ENCODE measurements around the gene KCNE3.

Gene KCNE3

DNA sequence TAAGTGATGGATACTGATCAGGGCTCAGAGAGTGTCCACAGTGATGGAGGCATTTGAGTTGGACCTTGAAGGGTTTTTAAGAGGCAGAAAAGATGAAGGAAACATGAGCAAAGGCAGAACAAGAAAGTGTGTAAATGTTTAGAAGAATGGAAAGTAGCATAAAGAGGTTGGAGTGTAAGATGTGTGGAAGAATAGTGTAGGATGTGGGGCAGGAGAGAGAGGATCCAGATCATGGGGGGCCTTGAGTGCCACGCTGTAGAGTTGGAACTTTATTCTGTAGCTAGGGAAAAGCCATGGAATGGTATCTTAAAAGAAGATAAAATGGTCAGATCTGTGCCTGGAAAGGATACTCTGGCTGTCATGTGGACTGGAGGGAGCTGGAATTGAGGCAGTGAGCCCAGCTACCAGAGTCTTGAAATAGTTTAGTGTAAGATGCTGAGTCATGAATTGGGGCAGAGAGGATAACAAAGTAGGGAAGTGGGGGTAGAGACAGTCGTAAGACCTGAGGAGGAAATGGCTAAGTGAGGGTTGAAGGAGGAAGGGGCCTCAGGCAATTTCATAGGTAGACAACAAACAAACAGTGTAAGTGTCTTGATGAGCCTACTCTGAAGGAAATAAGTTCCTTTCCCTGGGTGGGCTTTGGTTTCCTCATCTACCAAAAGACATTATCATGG lies 6.7 kb downstream of the KCNE3 start:
- no peak overlapping the region for H3K27ac Mint-ChIP-seq
- ATAC-seq = no peak
- H3K4me1 Mint-ChIP-seq = no peaks in the 10 kb centered on the region
- peaks cover 12% of the 10 kb centered on the region for H3K27me3 Mint-ChIP-seq
- no peak overlapping the region for H3K4me3 Mint-ChIP-seq
- H3K9me3 Mint-ChIP-seq = no peaks in the 10 kb centered on the region
- DNase-seq = no peak

DNA sequence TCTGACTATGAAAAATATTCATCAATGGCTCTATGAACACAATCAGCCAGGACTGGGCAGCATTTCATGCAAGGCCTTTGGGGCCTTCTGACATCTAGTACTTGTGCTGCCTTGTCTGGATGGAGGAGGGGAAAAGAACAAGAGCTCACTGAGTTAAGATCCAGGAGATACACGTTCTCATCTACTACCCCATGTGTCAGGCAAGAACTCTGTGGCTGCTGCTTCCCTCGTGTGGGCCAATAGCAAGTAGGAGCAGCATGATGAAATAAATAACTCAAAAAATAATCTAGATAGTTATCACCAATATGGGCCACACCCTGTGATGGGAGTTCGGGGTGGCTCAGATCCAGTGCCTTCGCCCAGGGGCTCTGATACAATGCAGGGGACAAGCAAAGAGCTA lies 7.3 kb downstream of the KCNE3 start:
- H3K4me1 Mint-ChIP-seq = no peaks in the 10 kb centered on the region
- peaks cover 7% of the 10 kb centered on the region for H3K27me3 Mint-ChIP-seq
- H3K9me3 Mint-ChIP-seq = no peaks in the 10 kb centered on the region
- DNase-seq (no peak), ATAC-seq (no peak)
- H3K27ac Mint-ChIP-seq = no peak overlapping the region
- H3K4me3 Mint-ChIP-seq = no peak overlapping the region

DNA sequence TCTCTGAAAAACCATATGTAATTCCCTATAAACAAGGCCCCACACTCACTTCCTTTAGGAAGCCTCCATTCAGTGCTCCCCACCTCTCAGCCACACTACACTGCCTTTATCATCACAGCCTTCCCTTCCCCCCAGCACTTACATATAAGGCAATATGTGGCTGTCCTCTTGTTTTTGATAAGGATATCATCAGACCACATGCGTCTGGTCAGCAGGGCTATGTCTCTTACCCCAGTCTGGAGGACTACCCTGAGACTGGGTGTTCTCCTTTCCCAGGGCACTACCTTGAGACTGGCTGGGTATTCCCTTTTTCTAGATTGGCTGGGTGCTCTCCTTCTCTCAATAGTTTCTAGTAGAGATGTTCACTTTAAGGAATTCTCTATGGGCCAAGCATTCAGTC lies 7.8 kb downstream of the KCNE3 start:
- Mint-ChIP-seq H3K27ac (no peak overlapping the region), H3K9me3 (no peaks in the 10 kb centered on the region), H3K27me3 (peaks cover 2% of the 10 kb centered on the region), H3K4me3 (no peak overlapping the region), H3K4me1 (no peaks in the 10 kb centered on the region)
- ATAC-seq = no peak
- no peak for DNase-seq

DNA sequence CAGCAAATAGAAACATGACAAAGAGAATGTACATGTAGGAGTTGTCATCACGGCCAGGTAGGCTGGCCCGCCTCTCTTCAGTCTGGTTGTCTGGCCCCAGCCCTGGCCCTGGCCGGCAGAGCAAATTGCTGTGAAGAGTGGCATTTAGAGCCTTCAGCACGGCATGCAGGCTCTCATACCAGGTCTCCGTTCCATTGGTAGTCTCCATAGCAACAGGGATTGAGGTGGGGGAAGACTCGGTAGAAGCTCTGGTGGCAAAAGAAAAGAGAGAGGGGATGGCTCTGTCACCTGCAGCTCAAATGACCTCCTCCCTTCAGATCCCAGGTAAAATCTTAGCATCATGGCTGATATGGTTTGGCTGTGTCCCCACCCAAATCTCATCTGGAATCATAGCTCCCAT lies 10.0 kb downstream of the KCNE3 start:
- Mint-ChIP-seq H3K9me3 (no peaks in the 10 kb centered on the region), H3K27ac (no peak overlapping the region), H3K4me3 (no peak overlapping the region), H3K4me1 (no peaks in the 10 kb centered on the region), H3K27me3 (peaks cover 5% of the 10 kb centered on the region)
- no peak for ATAC-seq
- no peak for DNase-seq

DNA sequence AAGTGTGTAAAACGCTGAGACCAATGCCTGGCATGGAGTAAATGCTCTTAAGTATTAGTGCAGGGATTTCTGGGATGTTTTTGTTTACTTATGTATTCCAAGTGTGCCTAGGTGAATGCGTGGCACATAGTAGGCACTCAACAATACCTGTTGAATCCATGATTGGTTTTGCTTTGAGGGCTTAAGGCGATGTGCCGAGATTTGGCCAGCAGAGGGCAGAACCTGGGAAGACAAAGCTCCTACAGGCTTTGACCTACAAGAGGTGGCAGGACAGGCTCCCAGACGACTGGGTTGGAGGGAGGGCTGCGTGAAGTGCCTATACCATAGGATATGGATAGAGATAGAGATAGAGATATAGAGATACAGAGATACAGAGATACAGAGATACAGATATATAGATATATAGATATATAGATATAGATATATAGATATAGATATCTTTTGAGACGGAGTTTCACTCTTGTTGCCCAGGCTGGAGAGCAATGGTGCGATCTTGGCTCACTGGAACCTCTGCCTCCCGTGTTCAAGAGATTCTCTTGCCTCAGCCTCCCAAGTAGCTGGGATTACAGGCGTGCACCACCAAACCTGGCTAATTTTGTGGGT lies 13.9 kb downstream of the KCNE3 start:
- peak; percentile 56 for ATAC-seq
- Mint-ChIP-seq H3K27ac (no peak overlapping the region), H3K27me3 (peaks cover 13% of the 10 kb centered on the region), H3K4me1 (peaks cover 11% of the 10 kb centered on the region), H3K4me3 (no peak overlapping the region), H3K9me3 (no peaks in the 10 kb centered on the region)
- DNase-seq = peak; percentile 50 to 54

DNA sequence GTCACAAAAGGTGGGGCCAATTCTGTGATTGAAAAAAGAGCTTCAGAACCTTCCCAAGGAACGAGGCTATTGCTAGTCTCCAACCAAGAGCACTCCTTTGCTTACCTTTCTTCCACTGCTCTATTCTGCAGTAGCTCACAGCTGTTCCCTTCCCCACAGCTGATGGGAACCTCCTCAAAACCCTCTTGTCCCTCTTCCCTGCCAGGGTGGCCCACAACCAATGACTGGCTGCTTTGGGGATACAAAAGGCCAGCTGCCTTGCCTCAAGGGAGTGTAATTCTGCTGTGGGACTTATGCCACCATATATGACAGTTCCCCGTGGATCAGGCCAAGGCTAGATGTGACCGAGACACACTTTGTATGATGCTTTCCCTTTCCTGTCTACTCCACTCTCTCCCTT lies 15.0 kb downstream of the KCNE3 start:
- Mint-ChIP-seq H3K27ac (no peak overlapping the region), H3K4me3 (no peak overlapping the region), H3K27me3 (peaks cover 13% of the 10 kb centered on the region), H3K4me1 (peaks cover 11% of the 10 kb centered on the region), H3K9me3 (no peaks in the 10 kb centered on the region)
- ATAC-seq = no peak
- no peak for DNase-seq

DNA sequence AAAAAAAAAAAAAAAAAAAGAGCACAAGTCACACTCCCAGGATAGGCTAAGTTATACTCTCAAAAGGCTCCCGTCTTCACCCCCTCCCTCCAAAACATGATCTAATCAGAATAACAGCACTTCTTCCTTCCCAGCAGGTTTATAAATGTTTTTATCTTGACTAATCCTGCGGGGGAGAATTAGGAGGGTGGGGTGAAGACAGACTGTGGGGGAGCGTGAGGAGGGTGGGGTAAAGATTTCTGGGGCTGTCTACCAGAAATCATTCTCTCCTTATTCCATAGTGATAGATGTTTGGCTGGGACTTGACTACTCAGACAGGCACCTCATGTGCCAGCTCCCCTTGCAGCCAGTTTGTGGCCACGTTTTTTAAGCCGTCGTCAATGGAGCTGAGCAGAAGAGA lies 17.0 kb downstream of the KCNE3 start:
- H3K4me3 Mint-ChIP-seq = no peak overlapping the region
- H3K27ac Mint-ChIP-seq = no peak overlapping the region
- DNase-seq (no peak), ATAC-seq (no peak)
- H3K27me3 Mint-ChIP-seq = peaks cover 13% of the 10 kb centered on the region
- no peaks in the 10 kb centered on the region for H3K9me3 Mint-ChIP-seq
- peaks cover 11% of the 10 kb centered on the region for H3K4me1 Mint-ChIP-seq

DNA sequence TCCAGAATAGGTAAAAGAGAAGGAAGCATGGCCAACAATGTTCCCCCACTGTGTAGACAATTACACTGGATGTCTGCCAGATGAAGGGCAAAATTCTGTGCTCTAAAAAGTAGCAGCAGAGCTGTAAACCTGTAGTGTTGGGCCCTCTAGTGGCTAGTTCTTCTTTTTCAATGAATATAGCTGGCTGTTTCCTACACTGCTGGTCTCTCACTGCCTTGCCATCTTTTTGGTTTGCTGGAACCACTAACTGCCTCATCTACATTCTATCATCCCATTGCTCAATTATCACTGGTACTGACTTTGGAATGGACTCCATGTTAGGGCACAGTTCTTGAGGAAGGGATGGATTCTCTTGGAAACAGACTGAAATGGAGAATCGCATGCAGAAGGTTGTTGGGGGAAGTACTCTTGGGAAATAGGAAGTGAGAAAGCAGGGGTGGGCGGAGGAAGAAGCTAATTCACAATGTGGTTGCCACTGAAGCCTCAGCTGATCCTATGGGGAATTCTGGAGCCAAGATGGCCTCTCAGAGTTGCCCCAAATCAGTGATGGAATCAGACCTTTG lies 17.9 kb downstream of the KCNE3 start:
- peak; percentile 93 for ATAC-seq
- H3K4me3 Mint-ChIP-seq = no peak overlapping the region
- peak; percentile 45 to 48 for DNase-seq
- no peak overlapping the region for H3K27ac Mint-ChIP-seq
- H3K9me3 Mint-ChIP-seq = no peaks in the 10 kb centered on the region
- H3K4me1 Mint-ChIP-seq = peaks cover 11% of the 10 kb centered on the region
- H3K27me3 Mint-ChIP-seq = peaks cover 13% of the 10 kb centered on the region

DNA sequence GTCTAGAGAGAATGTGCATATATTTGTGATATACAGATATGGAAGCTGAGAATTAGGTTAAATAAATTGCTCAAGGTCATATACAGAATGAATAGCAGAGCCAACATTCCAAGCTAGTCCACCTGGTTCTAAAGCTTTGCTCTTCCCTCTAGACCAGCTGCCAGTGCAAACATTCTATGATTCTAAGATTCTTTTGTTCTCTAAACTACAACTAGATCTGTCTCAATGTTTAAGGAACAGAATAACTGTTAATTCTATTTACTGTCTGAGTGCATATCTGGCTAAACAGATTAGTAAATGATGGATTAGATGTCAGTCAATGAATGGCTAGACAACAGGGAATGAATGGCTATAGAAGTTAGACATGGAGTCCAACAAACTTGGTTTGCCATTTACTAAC lies 19.6 kb downstream of the KCNE3 start:
- Mint-ChIP-seq H3K27me3 (peaks cover 11% of the 10 kb centered on the region), H3K4me1 (peaks cover 11% of the 10 kb centered on the region), H3K9me3 (no peaks in the 10 kb centered on the region), H3K27ac (no peak overlapping the region), H3K4me3 (no peak overlapping the region)
- ATAC-seq (no peak), DNase-seq (no peak)

DNA sequence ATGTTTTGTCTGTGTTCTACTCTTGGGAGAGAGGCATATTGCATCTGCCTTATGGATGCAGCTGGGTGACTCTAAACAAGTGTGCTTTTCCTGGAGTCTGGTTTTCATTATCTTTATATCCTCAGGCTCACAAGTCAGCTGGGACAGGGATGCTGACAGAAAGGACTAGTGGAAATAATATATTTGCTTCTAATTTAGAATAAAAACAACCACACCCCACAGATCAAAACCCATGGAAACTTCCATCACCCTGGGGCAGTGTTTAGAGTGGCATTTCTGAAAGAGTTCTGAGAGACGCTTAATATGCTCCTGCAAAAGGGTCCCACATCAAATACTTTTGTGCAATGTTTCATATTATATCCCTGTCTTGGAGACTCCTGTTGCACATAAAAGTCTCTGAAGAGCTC lies 20.8 kb downstream of the KCNE3 start:
- Mint-ChIP-seq H3K4me3 (no peak overlapping the region), H3K9me3 (peaks cover 0 to 1% of the 10 kb centered on the region in 2 donors), H3K27ac (no peak overlapping the region), H3K27me3 (no peaks in the 10 kb centered on the region), H3K4me1 (peaks cover 11% of the 10 kb centered on the region)
- DNase-seq (no peak), ATAC-seq (no peak)

DNA sequence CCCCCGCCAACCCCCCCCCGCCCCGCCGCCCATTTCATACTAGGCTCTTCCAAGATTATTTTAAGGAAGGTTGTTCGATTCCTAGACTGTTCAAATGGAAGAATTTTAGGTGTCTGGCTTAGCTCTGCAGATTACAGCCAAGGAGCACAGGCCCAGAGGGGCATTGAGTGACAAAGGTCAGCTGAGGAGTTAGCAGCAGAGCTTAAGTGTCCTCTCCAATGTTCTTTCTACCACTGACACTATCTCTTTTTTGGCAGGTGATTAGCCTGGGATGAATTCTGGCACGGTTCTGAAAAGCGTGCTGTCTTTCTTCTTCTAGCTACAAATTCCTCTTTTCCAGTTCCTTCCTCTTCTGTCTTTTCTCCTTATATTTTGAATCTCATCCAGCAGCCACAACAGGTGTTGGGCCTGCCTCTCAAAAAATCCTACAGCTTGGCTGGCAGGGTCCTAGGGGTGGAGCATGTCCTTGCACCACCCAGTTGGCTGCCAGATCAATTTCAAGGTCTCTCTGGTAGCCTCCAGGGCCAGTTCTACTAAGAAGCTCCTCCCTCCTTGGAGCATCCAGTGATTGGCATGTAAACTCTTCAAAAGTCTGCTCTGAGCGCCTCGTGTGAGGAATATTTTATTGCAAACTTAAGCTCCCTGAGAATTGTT lies 23.0 kb downstream of the KCNE3 start:
- H3K27ac Mint-ChIP-seq = peak overlapping the region in 1 of 2 donors; percentile 28
- peaks cover 5% of the 10 kb centered on the region for H3K4me1 Mint-ChIP-seq
- H3K9me3 Mint-ChIP-seq = peaks cover 14 to 16% of the 10 kb centered on the region in 2 donors
- DNase-seq (no peak), ATAC-seq (no peak)
- H3K27me3 Mint-ChIP-seq = no peaks in the 10 kb centered on the region
- H3K4me3 Mint-ChIP-seq = no peak overlapping the region

DNA sequence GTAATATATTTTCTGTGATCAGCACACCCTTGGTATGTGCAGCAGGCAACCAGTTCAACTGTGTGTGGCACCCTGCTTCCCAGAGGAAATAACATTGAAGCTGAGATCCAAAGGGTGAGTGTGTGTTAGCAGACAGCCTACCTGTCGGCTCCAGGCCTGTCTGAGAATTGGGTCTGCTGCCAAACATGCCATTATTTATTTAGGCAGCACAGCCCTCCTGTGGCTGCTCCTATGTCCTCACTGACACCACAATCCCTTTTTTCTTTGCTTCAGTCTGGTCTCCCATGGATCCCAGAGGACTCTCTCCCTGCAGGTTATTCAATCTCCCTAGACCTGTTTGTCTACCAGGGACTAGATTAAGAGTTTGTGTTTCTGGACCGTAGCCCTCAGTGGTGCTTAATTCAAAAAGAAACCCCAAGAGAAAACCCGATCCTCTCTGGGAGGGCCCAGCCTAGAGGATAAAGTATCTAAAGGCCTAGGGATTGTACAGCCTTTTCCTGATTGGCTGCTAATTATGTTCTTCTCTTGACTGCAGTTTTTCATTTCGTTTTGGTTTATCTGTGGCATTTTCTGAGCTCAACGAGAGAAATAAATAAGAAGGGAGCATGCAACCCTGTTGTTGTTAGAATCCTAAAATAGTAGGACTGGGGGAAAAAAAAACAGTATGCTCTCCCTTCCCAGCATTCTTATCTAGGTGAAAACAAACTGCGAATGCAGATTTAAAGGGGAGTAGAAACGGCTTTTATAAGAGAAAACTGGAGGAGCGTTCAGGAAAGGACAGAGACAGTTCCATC lies 24.1 kb downstream of the KCNE3 start:
- Mint-ChIP-seq H3K9me3 (peaks cover 14 to 16% of the 10 kb centered on the region in 2 donors), H3K4me3 (no peak overlapping the region), H3K27me3 (no peaks in the 10 kb centered on the region), H3K27ac (peak overlapping the region; percentile 21 to 60), H3K4me1 (no peaks in the 10 kb centered on the region)
- ATAC-seq (no peak), DNase-seq (no peak)

DNA sequence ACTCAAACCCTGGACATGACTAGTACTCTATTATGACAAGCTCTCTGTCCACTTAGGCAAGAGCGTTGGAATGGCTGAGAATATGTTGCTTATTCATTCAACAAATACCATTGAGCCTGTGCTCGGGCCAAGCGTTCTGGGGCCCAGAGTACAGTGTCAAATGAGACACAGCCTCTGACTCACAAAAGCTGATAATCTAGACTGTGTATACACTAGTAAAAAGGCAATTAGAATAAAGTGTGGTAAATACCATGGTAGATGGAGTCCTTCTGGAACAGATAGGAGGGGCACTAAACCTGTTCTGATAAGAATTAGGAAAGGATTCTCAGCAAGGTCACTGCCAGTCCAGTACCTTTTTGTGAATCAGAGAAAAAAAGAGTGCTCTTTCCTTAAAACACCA lies 24.7 kb downstream of the KCNE3 start:
- H3K27ac Mint-ChIP-seq = no peak overlapping the region
- ATAC-seq = no peak
- no peak for DNase-seq
- H3K27me3 Mint-ChIP-seq = no peaks in the 10 kb centered on the region
- H3K4me3 Mint-ChIP-seq = no peak overlapping the region
- H3K9me3 Mint-ChIP-seq = peaks cover 14 to 16% of the 10 kb centered on the region in 2 donors
- H3K4me1 Mint-ChIP-seq = no peaks in the 10 kb centered on the region

DNA sequence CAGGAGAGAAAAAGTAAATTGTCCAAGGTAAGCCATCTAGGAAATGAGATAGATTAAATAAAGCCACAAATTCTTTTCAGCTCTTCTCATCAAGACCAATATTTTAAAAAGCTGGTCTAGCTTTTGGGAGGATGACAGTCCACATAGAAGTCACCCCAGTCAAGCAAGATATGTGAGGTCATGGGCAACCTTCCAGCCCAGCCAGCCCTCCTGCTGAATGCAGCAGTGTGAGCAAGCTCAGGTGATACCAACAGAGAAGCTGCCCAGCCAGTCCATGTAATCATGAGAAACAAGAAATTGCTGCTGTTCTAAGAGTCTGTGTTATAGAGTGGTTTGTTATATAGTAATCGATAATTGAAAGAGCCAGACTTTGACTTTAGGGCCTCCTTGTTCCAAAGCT lies 28.7 kb downstream of the KCNE3 start:
- H3K27ac Mint-ChIP-seq = no peak overlapping the region
- no peak overlapping the region for H3K4me3 Mint-ChIP-seq
- H3K27me3 Mint-ChIP-seq = no peaks in the 10 kb centered on the region
- DNase-seq (no peak), ATAC-seq (no peak)
- no peaks in the 10 kb centered on the region for H3K4me1 Mint-ChIP-seq
- H3K9me3 Mint-ChIP-seq = peaks cover 14 to 16% of the 10 kb centered on the region in 2 donors

DNA sequence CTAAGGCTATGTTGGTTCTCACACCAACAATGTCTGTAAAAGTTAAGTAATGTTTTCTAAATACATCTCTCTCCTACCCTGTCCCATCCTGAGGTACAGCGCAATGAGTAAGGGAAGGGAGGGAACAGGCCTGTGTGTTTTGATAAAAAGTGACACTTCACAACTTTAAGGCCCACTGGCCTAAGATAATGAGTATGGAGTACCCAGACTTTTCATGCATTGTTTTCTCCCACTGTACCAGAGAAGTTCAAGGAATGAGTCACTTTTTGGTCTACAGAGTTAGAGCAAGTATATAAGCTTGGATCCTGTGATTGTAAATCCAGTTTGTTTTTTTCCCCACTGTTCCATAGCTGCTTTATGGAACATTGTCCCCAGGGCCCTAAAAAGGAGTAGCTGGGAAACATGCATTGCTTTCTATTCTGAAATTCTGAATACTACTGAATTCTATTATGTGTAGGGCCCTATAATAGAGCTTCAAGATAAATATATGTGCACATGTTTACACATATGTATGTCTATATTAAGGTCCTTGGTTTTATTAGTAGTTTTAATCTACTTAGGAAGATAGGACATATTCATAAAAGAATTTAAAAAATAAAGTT lies 29.8 kb downstream of the KCNE3 start:
- no peak for DNase-seq

More for the DNA sequence above, 29.8 kb downstream of the KCNE3 start:
- no peak for ATAC-seq
- Mint-ChIP-seq H3K27ac (no peak overlapping the region), H3K4me3 (no peak overlapping the region), H3K27me3 (no peaks in the 10 kb centered on the region), H3K9me3 (peaks cover 14 to 16% of the 10 kb centered on the region in 2 donors), H3K4me1 (no peaks in the 10 kb centered on the region)
